ENCODE measurements around the gene RAPSN.

- TF ChIP-seq CTCF (IDR thresholded peaks at IDR 0.05; ENCODE audit: low read length) (no peak), EZH2 (IDR thresholded peaks at IDR 0.05; ENCODE audit: borderline replicate concordance, low read length) (no peak)
Measured at GRCh38 chr11:47438721-47439120, 10.2 kb downstream of the RAPSN start.

All from OCI-LY1 (cell line).